HCT116 (cell line): ENCODE data around the gene CNTN2.

Experiments
- TF ChIP-seq, protein P1 (sequence below): IDR thresholded peaks from 2 replicates; pipeline ENCODE4 v1.6.1; 2012
- TF ChIP-seq, protein P2 (sequence below): IDR thresholded peaks from 2 replicates; pipeline ENCODE4 v1.6.1; 2012; ENCODE audit warnings: low read depth

DNA sequence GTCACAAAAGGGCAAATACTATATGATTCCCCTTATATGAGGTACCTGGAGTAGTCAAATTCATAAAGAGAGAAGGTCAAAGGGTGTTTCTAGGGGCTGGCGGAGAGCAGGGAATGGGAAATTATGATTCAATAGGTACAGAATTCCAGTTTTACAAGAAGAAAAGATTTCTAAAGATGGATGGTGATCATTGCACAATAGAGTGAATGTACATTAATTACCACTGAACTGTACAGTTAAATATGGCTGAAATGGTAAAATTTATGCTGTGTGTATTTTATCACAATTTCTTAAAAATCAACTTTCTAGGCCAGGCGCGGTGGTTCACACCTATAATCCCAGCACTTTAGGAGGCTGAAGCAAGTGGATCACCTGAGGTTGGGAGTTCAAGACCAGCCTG is 59.4 kb downstream of the CNTN2 start:
- TF ChIP-seq, protein P1, sequence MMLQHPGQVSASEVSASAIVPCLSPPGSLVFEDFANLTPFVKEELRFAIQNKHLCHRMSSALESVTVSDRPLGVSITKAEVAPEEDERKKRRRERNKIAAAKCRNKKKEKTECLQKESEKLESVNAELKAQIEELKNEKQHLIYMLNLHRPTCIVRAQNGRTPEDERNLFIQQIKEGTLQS = no peak
- TF ChIP-seq, protein P2, sequence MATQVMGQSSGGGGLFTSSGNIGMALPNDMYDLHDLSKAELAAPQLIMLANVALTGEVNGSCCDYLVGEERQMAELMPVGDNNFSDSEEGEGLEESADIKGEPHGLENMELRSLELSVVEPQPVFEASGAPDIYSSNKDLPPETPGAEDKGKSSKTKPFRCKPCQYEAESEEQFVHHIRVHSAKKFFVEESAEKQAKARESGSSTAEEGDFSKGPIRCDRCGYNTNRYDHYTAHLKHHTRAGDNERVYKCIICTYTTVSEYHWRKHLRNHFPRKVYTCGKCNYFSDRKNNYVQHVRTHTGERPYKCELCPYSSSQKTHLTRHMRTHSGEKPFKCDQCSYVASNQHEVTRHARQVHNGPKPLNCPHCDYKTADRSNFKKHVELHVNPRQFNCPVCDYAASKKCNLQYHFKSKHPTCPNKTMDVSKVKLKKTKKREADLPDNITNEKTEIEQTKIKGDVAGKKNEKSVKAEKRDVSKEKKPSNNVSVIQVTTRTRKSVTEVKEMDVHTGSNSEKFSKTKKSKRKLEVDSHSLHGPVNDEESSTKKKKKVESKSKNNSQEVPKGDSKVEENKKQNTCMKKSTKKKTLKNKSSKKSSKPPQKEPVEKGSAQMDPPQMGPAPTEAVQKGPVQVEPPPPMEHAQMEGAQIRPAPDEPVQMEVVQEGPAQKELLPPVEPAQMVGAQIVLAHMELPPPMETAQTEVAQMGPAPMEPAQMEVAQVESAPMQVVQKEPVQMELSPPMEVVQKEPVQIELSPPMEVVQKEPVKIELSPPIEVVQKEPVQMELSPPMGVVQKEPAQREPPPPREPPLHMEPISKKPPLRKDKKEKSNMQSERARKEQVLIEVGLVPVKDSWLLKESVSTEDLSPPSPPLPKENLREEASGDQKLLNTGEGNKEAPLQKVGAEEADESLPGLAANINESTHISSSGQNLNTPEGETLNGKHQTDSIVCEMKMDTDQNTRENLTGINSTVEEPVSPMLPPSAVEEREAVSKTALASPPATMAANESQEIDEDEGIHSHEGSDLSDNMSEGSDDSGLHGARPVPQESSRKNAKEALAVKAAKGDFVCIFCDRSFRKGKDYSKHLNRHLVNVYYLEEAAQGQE = no peak
